ENCODE measurements around the gene LOX. TPM values are rescaled to one million over a fixed set of nuclear protein-coding genes. Genes with fewer than 3 reads are reported as not detected.

Gene LOX
- total and polyA plus RNA-seq, 9 of the 15 experiments (the other 6 are each of a cell fraction or from before 2014, with no cell fraction given) = 0.06 to 0.09 TPM; not detected in 7

DNA sequence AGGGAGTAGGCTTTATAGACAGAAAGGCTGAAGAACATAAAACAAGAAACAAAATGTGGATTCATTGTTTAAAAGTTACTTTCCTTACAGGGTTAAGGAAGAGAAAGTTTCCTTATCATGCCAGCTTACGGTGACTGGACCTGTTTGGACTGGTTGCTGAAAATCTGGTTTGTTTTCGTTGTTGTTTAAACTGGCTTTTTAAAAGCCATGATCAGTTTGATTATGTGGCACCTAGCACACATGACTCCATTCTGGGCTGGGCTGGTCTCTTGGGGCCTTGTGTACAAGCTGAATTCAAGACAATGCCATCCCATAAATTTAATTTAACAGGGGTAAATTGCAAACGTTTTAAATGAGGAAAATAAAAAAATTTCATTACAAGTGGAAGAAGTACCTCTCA, 32.9 kb upstream of the LOX start (continued):
- TF ChIP-seq REST (IDR thresholded peaks at IDR 0.05; ENCODE audit: borderline replicate concordance) (peak; percentile 47), REST (CRISPR knock-in tag; IDR thresholded peaks at IDR 0.05; ENCODE audit: low read depth) (no peak), SMAD4 (CRISPR knock-in tag; conservative IDR thresholded peaks at IDR 0.05) (peak; percentile 32; the same call in 1 of the 2 replicates)
- TF ChIP-seq, protein P1, sequence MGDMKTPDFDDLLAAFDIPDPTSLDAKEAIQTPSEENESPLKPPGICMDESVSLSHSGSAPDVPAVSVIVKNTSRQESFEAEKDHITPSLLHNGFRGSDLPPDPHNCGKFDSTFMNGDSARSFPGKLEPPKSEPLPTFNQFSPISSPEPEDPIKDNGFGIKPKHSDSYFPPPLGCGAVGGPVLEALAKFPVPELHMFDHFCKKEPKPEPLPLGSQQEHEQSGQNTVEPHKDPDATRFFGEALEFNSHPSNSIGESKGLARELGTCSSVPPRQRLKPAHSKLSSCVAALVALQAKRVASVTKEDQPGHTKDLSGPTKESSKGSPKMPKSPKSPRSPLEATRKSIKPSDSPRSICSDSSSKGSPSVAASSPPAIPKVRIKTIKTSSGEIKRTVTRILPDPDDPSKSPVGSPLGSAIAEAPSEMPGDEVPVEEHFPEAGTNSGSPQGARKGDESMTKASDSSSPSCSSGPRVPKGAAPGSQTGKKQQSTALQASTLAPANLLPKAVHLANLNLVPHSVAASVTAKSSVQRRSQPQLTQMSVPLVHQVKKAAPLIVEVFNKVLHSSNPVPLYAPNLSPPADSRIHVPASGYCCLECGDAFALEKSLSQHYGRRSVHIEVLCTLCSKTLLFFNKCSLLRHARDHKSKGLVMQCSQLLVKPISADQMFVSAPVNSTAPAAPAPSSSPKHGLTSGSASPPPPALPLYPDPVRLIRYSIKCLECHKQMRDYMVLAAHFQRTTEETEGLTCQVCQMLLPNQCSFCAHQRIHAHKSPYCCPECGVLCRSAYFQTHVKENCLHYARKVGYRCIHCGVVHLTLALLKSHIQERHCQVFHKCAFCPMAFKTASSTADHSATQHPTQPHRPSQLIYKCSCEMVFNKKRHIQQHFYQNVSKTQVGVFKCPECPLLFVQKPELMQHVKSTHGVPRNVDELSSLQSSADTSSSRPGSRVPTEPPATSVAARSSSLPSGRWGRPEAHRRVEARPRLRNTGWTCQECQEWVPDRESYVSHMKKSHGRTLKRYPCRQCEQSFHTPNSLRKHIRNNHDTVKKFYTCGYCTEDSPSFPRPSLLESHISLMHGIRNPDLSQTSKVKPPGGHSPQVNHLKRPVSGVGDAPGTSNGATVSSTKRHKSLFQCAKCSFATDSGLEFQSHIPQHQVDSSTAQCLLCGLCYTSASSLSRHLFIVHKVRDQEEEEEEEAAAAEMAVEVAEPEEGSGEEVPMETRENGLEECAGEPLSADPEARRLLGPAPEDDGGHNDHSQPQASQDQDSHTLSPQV (IDR thresholded peaks at IDR 0.05) = 0 out of 2 replicates have a peak, but pooled peaks have one; percentile 23
- TF ChIP-seq, protein P2, sequence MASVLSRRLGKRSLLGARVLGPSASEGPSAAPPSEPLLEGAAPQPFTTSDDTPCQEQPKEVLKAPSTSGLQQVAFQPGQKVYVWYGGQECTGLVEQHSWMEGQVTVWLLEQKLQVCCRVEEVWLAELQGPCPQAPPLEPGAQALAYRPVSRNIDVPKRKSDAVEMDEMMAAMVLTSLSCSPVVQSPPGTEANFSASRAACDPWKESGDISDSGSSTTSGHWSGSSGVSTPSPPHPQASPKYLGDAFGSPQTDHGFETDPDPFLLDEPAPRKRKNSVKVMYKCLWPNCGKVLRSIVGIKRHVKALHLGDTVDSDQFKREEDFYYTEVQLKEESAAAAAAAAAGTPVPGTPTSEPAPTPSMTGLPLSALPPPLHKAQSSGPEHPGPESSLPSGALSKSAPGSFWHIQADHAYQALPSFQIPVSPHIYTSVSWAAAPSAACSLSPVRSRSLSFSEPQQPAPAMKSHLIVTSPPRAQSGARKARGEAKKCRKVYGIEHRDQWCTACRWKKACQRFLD (CRISPR knock-in tag; IDR thresholded peaks at IDR 0.05) = 0 out of 2 replicates have a peak, but pooled peaks have one; percentile 30

Data from K562 (cell line).